T-cell (primary cell): ENCODE data around the gene VCL. TPM values are rescaled to one million over a fixed set of nuclear protein-coding genes. Genes with fewer than 3 reads are reported as not detected.
"Not testable (repeated sequence)": the region's sequence is repeated elsewhere in the genome, so short reads cannot be mapped to it uniquely, and the experiment has no call there.

ENCODE experiments used
- ATAC-seq, 4 experiments: fragments of 200-7000 bp in 3 of 4; fragments of 150-1000 bp in 1 of 4; cut with Tn5 transposase; replicated peaks in 1 of 4; 1 replicate in 3 of 4; 2 replicates in 1 of 4; pipeline ENCODE4 v1.10.0; 2021; ENCODE audit warnings: moderate library complexity in 3 of 4, mild to moderate bottlenecking in 2 of 4, moderate number of reproducible peaks in 1 of 4
- CTCF ChIA-PET, 2 donors: fragments of 300-600 bp; sonication (Branson Sonifier 250); formaldehyde crosslinking; loops; one replicate each; lab custom pipeline; 2022; ENCODE audit warnings: antibody characterized with exemption in 2 of 2; lab: Charles Lee
- POLR2A ChIA-PET, 2 donors: fragments of 300-600 bp; sonication (Branson Sonifier 250); formaldehyde crosslinking; loops; one replicate each; lab custom pipeline; 2022; ENCODE audit warnings: antibody characterized with exemption in 2 of 2; lab: Charles Lee
- DNase-seq, 35 experiments: peaks; one replicate each; pipeline versions ENCODE4 v3.0.0 to v3.0.0-alpha.2; 2013 to 2023
- H3K27ac ChIP-seq: one replicate; pipeline ENCODE4 v1.5.1; 2013; ENCODE audit warnings: low read length
- H3K27me3 ChIP-seq, 2 experiments: replicated peaks in 1 of 2; 1 replicate in 1 of 2; 2 replicates in 1 of 2; pipeline versions ENCODE4 v1.6.1 to v1.7.0; 2013; ENCODE audit warnings: low read length in 1 of 2, mixed read lengths in 1 of 2; ENCODE audit not compliant: control insufficient read depth in 2 of 2, insufficient read depth in 2 of 2; ENCODE audit errors: extremely low read depth in 1 of 2
- H3K36me3 ChIP-seq, 2 donors: 1 replicate in 1 of 2; 2 replicates in 1 of 2; pipeline versions ENCODE4 v1.6.1 to v1.7.0; 2013; ENCODE audit warnings: low read length in 1 of 2; ENCODE audit not compliant: control insufficient read depth in 2 of 2, insufficient read depth in 1 of 2; ENCODE audit errors: extremely low read depth in 1 of 2
- H3K4me1 ChIP-seq, 2 experiments: 1 replicate in 1 of 2; 2 replicates in 1 of 2; pipeline versions ENCODE4 v1.6.1 to v1.7.0; 2013; ENCODE audit warnings: low read length in 2 of 2, mixed read lengths in 1 of 2; ENCODE audit not compliant: insufficient read depth in 2 of 2, control insufficient read depth in 1 of 2; ENCODE audit errors: extremely low read depth in 1 of 2
- H3K4me3 ChIP-seq, 2 donors: 1 replicate in 1 of 2; 2 replicates in 1 of 2; pipeline versions ENCODE4 v1.5.1 to v1.7.0; 2013; ENCODE audit warnings: mild to moderate bottlenecking in 2 of 2, low read length in 1 of 2, moderate library complexity in 1 of 2; ENCODE audit not compliant: control insufficient read depth in 1 of 2; ENCODE audit errors: extremely low read depth in 1 of 2
- H3K9me3 ChIP-seq: 2 replicates; pipeline ENCODE4 v1.7.0; 2013
- H3K27ac Mint-ChIP-seq, 2 donors: one replicate each; pipeline ENCODE4 v1.8.0; 2020 to 2021; ENCODE audit warnings: mild to moderate bottlenecking in 2 of 2, mixed read lengths in 2 of 2
- H3K27me3 Mint-ChIP-seq, 2 donors: one replicate each; pipeline ENCODE4 v1.8.0; 2021 to 2022; ENCODE audit warnings: mixed read lengths in 2 of 2
- H3K36me3 Mint-ChIP-seq: one replicate; pipeline ENCODE4 v1.8.0; 2021; ENCODE audit warnings: mixed read lengths
- H3K4me1 Mint-ChIP-seq, 3 donors: one replicate each; pipeline ENCODE4 v1.8.0; 2020 to 2022; ENCODE audit warnings: mixed read lengths in 3 of 3, mild to moderate bottlenecking in 1 of 3
- H3K4me3 Mint-ChIP-seq, 3 donors: one replicate each; pipeline ENCODE4 v1.8.0; 2020 to 2022; ENCODE audit warnings: mild to moderate bottlenecking in 3 of 3, mixed read lengths in 3 of 3, moderate library complexity in 3 of 3
- H3K9me3 Mint-ChIP-seq, 3 donors: one replicate each; pipeline ENCODE4 v1.8.0; 2020 to 2022; ENCODE audit warnings: mixed read lengths in 3 of 3
- WGBS: methylation state at CpG from one replicate; pipeline ENCODE4 v1.1.5; 2013; ENCODE audit warnings: missing lambda C conversion rate; ENCODE audit not compliant: insufficient coverage; 5-methylcytosine and 5-hydroxymethylcytosine counted together
- total RNA-seq, 35 experiments: library from RNA in 6 of 35; stranded (reverse) in 6 of 35; fragments of 120-200 nt in 1 of 35; gene quantifications; one replicate each; pipeline versions ENCODE4 v1.2.1 to v1.2.4 and lab custom pipeline; 2013 to 2026

The VCL gene
- total RNA-seq, 5 donors from 2014 or later (not counting 1 experiment from before 2014, with no cell fraction given) = 22.6 to 48.7 (median 27.0) TPM

DNA sequence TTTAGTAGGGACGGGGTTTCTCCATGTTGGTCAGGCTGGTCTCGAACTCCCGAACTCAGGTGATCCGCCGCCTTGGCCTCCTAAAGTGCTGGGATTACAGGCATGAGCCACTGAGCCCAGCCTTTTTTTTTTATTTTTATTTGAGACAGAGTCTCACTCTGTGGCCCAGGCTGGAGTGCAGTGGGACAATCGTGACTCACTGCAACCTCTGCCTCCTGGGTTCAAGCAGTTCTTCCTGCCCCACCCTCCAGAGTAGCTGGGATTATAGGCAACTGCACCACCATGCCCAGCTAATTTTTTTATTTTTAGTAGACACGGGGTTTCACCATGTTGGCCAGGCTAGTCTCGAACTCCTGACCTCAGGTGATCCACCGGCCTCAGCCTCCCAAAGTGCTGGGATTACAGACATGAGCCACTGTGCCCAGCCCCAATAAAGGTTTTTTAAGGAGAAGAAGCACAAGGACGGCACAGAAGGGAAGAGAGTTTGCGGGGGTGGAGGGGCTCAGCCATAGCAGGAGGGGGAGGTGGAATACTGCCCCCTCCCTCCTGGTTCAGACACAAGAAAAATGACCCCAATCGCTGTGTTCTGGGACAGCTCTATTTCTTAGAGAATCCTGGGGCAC lies 32.5 kb upstream of the VCL start:
- H3K27ac Mint-ChIP-seq, H3K36me3 Mint-ChIP-seq, CTCF ChIA-PET, H3K9me3 ChIP-seq, ATAC-seq, H3K4me3 ChIP-seq, H3K4me3 Mint-ChIP-seq, H3K36me3 ChIP-seq, DNase-seq, H3K27ac ChIP-seq, H3K9me3 Mint-ChIP-seq, POLR2A ChIA-PET, H3K27me3 ChIP-seq, H3K27me3 Mint-ChIP-seq: not testable (repeated sequence)
- peaks cover 0 to 35% of the 10 kb centered on the region in 2 experiments for H3K4me1 ChIP-seq
- H3K4me1 Mint-ChIP-seq = peaks cover 10 to 14% (median 11%) of the 10 kb centered on the region in 3 donors
- 93% methylated on average over 9 of the region's 12 CpGs for WGBS

DNA sequence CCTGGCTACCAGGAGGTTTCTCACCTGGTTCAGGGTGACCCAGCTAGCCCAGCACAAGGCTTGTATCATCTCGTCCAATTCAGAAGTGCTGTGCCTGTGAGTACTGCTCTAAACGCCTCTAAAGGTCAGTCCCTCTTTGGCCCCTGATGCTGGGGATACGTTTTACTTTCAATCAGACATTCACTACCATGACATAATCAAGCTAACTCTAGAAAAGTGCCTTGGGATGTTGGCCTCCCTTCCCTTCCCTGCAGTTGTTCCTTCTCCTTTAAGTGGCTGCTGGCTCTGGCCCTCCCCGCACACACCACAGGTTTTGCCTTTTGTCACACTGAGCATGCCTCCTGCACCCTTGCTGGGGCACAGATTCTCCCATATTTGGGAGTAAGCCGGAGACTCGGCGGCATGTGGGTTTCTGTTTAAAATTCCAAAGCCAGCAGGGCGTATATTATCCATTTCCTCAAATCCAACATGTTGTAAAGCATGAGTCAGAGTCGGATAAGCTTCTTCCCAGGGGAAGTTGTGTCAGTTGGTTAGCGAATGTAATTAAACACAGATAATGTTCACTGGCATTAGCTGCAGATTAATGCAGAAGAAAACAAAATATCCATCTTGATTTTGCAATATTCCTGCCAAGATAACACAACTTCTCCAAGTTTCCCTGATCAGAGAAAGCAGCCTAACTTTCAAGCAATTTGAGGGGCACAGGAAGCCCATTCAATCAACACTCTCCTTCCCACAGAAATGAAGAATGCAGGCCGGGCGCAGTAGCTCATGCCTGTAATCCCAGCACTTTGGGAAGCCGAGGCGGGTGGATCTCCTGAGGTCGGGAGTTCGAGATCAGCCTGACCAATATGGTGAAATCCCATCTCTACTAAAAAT lies 31.8 kb upstream of the VCL start:
- no peak overlapping the region for H3K27ac ChIP-seq
- no peak for DNase-seq
- WGBS = 86% methylated on average over 8 of the region's 16 CpGs
- no peaks in the 10 kb centered on the region for H3K9me3 ChIP-seq
- no peaks in the 10 kb centered on the region for H3K27me3 Mint-ChIP-seq
- no peak overlapping the region for H3K4me3 ChIP-seq
- ChIA-PET CTCF (no interaction called here), POLR2A (interaction anchor here in 1 of 2 donors (0.6 kb wide), 1 partner anchor 63 kb away, joined by 4 read pairs; no protein-coding TSS in a partner anchor)
- no peaks in the 10 kb centered on the region for H3K36me3 Mint-ChIP-seq
- H3K4me1 ChIP-seq = peaks cover 0 to 31% of the 10 kb centered on the region in 2 experiments
- H3K36me3 ChIP-seq = no peaks in the 10 kb centered on the region
- no peaks in the 10 kb centered on the region for H3K27me3 ChIP-seq
- peaks cover 8 to 11% (median 11%) of the 10 kb centered on the region in 3 donors for H3K4me1 Mint-ChIP-seq
- H3K9me3 Mint-ChIP-seq = no peaks in the 10 kb centered on the region
- H3K27ac Mint-ChIP-seq = no peak overlapping the region
- ATAC-seq = no peak
- H3K4me3 Mint-ChIP-seq = no peak overlapping the region

DNA sequence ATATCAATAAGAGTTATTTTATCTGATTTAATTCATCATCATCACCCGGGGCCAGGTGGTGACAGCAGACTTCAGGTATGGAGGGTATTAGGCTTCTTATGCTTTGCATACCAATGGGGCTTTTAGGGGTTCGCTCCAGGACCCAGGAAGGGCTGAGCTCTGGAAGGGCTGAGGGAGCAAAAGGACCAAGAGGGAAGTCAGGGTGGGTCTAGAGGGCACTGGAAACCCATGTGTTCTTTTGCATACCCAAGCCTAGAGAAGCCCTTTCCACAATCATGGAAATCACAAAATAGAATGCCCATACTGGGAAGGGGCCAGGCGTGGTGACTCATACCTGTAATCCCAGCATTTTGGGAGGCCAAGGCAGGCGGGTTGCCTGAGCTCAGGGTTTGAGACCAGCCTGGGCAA lies 30.9 kb upstream of the VCL start:
- Mint-ChIP-seq H3K27me3 (no peaks in the 10 kb centered on the region), H3K4me3 (no peak overlapping the region), H3K36me3 (no peaks in the 10 kb centered on the region), H3K27ac (no peak overlapping the region), H3K9me3 (no peaks in the 10 kb centered on the region), H3K4me1 (peaks cover 8 to 11% (median 11%) of the 10 kb centered on the region in 3 donors)
- 100% methylated on average over 1 of the region's 4 CpGs for WGBS
- ChIA-PET POLR2A (interaction anchor here in 1 of 2 donors (0.6 kb wide), 1 partner anchor 62 kb away, joined by 4 read pairs; no protein-coding TSS in a partner anchor), CTCF (interaction anchor here in 1 of 2 donors (0.7 kb wide), 1 partner anchor 30 kb away, joined by 4 read pairs; no protein-coding TSS in a partner anchor)
- Histone ChIP-seq H3K4me1 (peaks cover 0 to 31% of the 10 kb centered on the region in 2 experiments), H3K36me3 (no peaks in the 10 kb centered on the region), H3K4me3 (no peak overlapping the region), H3K9me3 (no peaks in the 10 kb centered on the region), H3K27me3 (no peaks in the 10 kb centered on the region), H3K27ac (no peak overlapping the region)
- no peak for DNase-seq
- no peak for ATAC-seq

DNA sequence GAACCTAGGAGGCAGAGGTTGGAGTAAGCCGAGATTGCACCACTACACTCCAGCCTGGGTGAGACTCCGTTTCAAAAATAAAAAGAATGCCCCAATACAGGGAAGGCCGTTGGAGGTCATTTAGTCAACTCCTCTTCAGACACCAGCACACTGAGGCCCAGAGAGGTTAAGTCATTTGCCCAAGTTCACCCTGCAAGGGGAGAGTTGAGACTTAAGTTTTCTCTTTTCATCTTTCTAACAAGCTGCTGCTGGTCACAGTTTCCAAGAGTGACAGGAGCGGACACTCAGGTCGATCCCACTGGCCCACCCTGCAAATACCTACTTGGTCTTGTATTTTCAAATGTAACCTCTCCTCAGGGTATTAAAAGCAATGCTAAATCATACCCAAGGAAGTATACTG lies 30.4 kb upstream of the VCL start:
- H3K4me3 Mint-ChIP-seq = no peak overlapping the region
- no peaks in the 10 kb centered on the region for H3K27me3 Mint-ChIP-seq
- Histone ChIP-seq H3K9me3 (no peaks in the 10 kb centered on the region), H3K4me3 (no peak overlapping the region), H3K36me3 (no peaks in the 10 kb centered on the region), H3K27me3 (no peaks in the 10 kb centered on the region), H3K27ac (no peak overlapping the region), H3K4me1 (peaks cover 0 to 31% of the 10 kb centered on the region in 2 experiments)
- peaks cover 8 to 11% (median 11%) of the 10 kb centered on the region in 3 donors for H3K4me1 Mint-ChIP-seq
- POLR2A ChIA-PET = no interaction called here
- H3K27ac Mint-ChIP-seq = no peak overlapping the region
- WGBS = 100% methylated on average over 3 of the region's 5 CpGs
- no peak for DNase-seq
- no peak for ATAC-seq
- CTCF ChIA-PET = interaction anchor here in 1 of 2 donors (0.7 to 2.0 kb wide), 3 partner anchors 11 to 68 kb away, joined by 4 to 7 read pairs (median 4); no protein-coding TSS in a partner anchor
- no peaks in the 10 kb centered on the region for H3K9me3 Mint-ChIP-seq
- no peaks in the 10 kb centered on the region for H3K36me3 Mint-ChIP-seq

DNA sequence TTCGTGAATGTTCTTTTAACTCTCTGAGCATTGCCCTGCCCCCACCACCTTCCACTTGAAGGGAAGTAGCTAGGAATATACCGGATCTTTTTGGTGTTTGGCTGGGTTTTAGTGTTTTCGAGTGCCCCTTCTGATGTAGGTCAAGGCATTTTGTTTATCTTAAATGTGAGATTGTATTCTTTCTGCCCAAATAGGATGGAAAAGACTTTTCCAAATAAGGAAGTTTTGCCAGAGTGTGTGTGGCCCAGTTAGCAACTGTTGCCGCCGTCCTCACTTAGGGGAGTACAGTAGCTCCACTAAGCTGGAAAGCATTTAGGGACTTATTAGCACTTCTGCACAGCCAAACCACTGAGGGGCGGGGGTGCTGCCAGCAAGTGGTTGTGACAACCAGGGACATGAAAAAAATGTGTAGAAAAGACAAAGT lies 29.8 kb upstream of the VCL start:
- H3K4me3 Mint-ChIP-seq = no peak overlapping the region
- H3K27me3 ChIP-seq = no peaks in the 10 kb centered on the region
- no peaks in the 10 kb centered on the region for H3K36me3 Mint-ChIP-seq
- no peaks in the 10 kb centered on the region for H3K9me3 ChIP-seq
- no peaks in the 10 kb centered on the region for H3K9me3 Mint-ChIP-seq
- H3K36me3 ChIP-seq = no peaks in the 10 kb centered on the region
- no peaks in the 10 kb centered on the region for H3K27me3 Mint-ChIP-seq
- peak in 25 of 35 experiments; percentile 3 to 56 (median 25) for DNase-seq
- peak overlapping the region in 1 of 2 donors; percentile 4 for H3K27ac Mint-ChIP-seq
- CTCF ChIA-PET = interaction anchor here in 1 of 2 donors (1.0 to 2.0 kb wide), 2 partner anchors 12 to 67 kb away, joined by 4 to 7 read pairs; no protein-coding TSS in a partner anchor
- no peak for ATAC-seq
- no peak overlapping the region for H3K4me3 ChIP-seq
- POLR2A ChIA-PET = interaction anchor here in 1 of 2 donors (0.6 kb wide), 1 partner anchor 54 kb away, joined by 5 read pairs; no protein-coding TSS in a partner anchor
- peak overlapping the region; percentile 38 for H3K27ac ChIP-seq
- H3K4me1 Mint-ChIP-seq = peaks cover 8 to 14% (median 11%) of the 10 kb centered on the region in 3 donors
- no CpG with 5 or more reads among the region's 6 CpGs for WGBS
- peaks cover 0 to 31% of the 10 kb centered on the region in 2 experiments for H3K4me1 ChIP-seq

DNA sequence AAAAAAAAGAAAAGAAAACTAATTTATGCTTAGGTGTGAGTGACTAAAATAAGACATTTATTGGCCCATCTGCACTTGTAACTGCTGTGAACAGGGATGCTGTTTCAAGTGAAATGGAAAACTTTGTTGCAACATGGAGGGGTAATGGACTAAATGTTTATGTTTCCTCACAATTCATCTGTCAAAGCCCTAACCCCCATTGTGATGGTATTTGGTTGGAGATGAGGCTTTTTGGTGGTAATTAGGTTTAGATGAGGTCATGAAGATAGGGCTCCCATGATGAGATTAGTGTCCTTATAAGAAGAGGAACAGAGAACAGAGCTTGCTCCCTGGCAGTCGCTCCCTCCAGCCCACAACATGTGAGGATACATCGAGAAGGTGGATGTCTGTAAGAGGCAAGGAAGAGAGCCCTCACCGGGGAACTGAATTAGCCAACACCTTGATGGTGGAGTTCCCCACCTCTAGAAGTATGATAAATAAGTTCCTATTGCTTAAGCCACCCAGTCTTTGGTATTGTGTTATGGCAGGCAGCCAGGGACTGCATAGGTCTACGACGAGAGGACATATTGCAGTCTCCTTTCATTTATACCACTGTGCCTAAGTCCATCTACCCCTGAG lies 28.6 kb upstream of the VCL start:
- no peak for DNase-seq
- no peak overlapping the region for H3K4me3 Mint-ChIP-seq
- Histone ChIP-seq H3K4me3 (no peak overlapping the region), H3K9me3 (no peaks in the 10 kb centered on the region), H3K4me1 (peaks cover 8 to 36% of the 10 kb centered on the region in 2 experiments), H3K27me3 (no peaks in the 10 kb centered on the region), H3K27ac (no peak overlapping the region), H3K36me3 (no peaks in the 10 kb centered on the region)
- ATAC-seq = no peak
- ChIA-PET CTCF (interaction anchor here in 1 of 2 donors (2.0 kb wide), 1 partner anchor 13 kb away, joined by 7 read pairs; no protein-coding TSS in a partner anchor), POLR2A (no interaction called here)
- peaks cover 18 to 24% (median 21%) of the 10 kb centered on the region in 3 donors for H3K4me1 Mint-ChIP-seq
- H3K27me3 Mint-ChIP-seq = no peaks in the 10 kb centered on the region
- no peaks in the 10 kb centered on the region for H3K9me3 Mint-ChIP-seq
- H3K27ac Mint-ChIP-seq = no peak overlapping the region
- no CpG with 5 or more reads among the region's 5 CpGs for WGBS
- no peaks in the 10 kb centered on the region for H3K36me3 Mint-ChIP-seq
